RKO (cell line): ENCODE measurements around the gene CD46.
A peak's percentile ranks its signal among the peaks of the same experiment; 100 is the strongest.

Experiments
- DNase-seq: peaks from one replicate; pipeline ENCODE4 v3.0.0-alpha.2; 2016; ENCODE audit warnings: low spot score

CD46 gene

GRCh38 chr1:207828485-207829158 is 76.8 kb downstream of the CD46 start:
- DNase-seq: peak; percentile 85

GRCh38 chr1:207829576-207829975 is 77.7 kb downstream of the CD46 start:
- no peak for DNase-seq

- DNase-seq: no peak
Measured at GRCh38 chr1:207830788-207831187, 78.9 kb downstream of the CD46 start.

GRCh38 chr1:207831517-207832327 is 79.9 kb downstream of the CD46 start:
- no peak for DNase-seq

GRCh38 chr1:207832796-207833195 is 80.9 kb downstream of the CD46 start:
- no peak for DNase-seq

- no peak for DNase-seq
Measured at GRCh38 chr1:207833381-207833780, 81.5 kb downstream of the CD46 start.

- DNase-seq: no peak
Measured at GRCh38 chr1:207833956-207834660, 82.3 kb downstream of the CD46 start.

- DNase-seq: no peak
Measured at GRCh38 chr1:207835958-207836357, 84.1 kb downstream of the CD46 start.

GRCh38 chr1:207836591-207837347 is 84.9 kb downstream of the CD46 start:
- no peak for DNase-seq

- DNase-seq: no peak
Measured at GRCh38 chr1:207837673-207838072, 85.8 kb downstream of the CD46 start.

GRCh38 chr1:207838156-207839082 is 86.6 kb downstream of the CD46 start:
- no peak for DNase-seq

- DNase-seq: no peak
Measured at GRCh38 chr1:207839083-207839413, 87.2 kb downstream of the CD46 start.

GRCh38 chr1:207840380-207840779 is 88.5 kb downstream of the CD46 start:
- peak; percentile 6 for DNase-seq

GRCh38 chr1:207841293-207841692 is 89.4 kb downstream of the CD46 start:
- DNase-seq: no peak

GRCh38 chr1:207841901-207842300 is 90.0 kb downstream of the CD46 start:
- no peak for DNase-seq

GRCh38 chr1:207842506-207842905 is 90.7 kb downstream of the CD46 start:
- DNase-seq: no peak

GRCh38 chr1:207844371-207844770 is 92.5 kb downstream of the CD46 start:
- no peak for DNase-seq
